Spleen (tissue), 11 donors: ENCODE measurements around the gene TLR9. TPM values are rescaled to one million over a fixed set of nuclear protein-coding genes. Genes with fewer than 3 reads are reported as not detected.
A peak's percentile ranks its signal among the peaks of the same experiment; 100 is the strongest.

Experiments
- DNase-seq: peaks from one replicate; pipeline ENCODE4 v3.0.0-alpha.2; 2020
- H3K27ac ChIP-seq, 8 donors: fragments of 200-600 bp; sonication (generic) in 7 of 8; 1 replicate in 4 of 8; 2 replicates in 4 of 8; pipeline versions ENCODE4 v1.5.0 to v1.8.0; 2016 to 2021; ENCODE audit warnings: inconsistent platforms in 4 of 8, mild to moderate bottlenecking in 4 of 8, moderate library complexity in 1 of 8
- H3K27me3 ChIP-seq, 7 donors: fragments of 200-600 bp; sonication (generic) in 6 of 7; replicated peaks in 1 of 7; 1 replicate in 4 of 7; 2 replicates in 3 of 7; pipeline versions ENCODE4 v1.5.0 to v1.8.0; 2016 to 2021; ENCODE audit warnings: inconsistent platforms in 3 of 7, mild to moderate bottlenecking in 1 of 7
- H3K36me3 ChIP-seq, 6 donors: fragments of 200-600 bp; sonication (generic) in 5 of 6; 1 replicate in 4 of 6; 2 replicates in 2 of 6; pipeline versions ENCODE4 v1.5.0 to v1.8.0; 2016 to 2021; ENCODE audit warnings: inconsistent platforms in 2 of 6
- H3K4me1 ChIP-seq, 6 donors: fragments of 200-600 bp; sonication (generic) in 5 of 6; 1 replicate in 3 of 6; 2 replicates in 3 of 6; pipeline versions ENCODE4 v1.5.0 to v1.8.0; 2016 to 2021; ENCODE audit warnings: inconsistent platforms in 3 of 6
- H3K4me3 ChIP-seq, 8 donors: fragments of 200-600 bp; sonication (generic) in 7 of 8; 1 replicate in 4 of 8; 2 replicates in 4 of 8; pipeline versions ENCODE4 v1.5.0 to v1.8.0; 2016 to 2021; ENCODE audit warnings: inconsistent platforms in 4 of 8, mild to moderate bottlenecking in 4 of 8, moderate library complexity in 2 of 8
- H3K9me3 ChIP-seq, 8 donors: fragments of 200-600 bp; sonication (generic) in 7 of 8; 1 replicate in 4 of 8; 2 replicates in 4 of 8; pipeline versions ENCODE4 v1.5.0 to v1.8.0; 2016 to 2021; ENCODE audit warnings: inconsistent platforms in 4 of 8
- CTCF ChIP-seq, 11 experiments: fragments of 200-600 bp in 7 of 11; fragments of 450-650 bp in 4 of 11; sonication (generic) in 4 of 11; IDR thresholded peaks in 8 of 11; conservative IDR thresholded peaks in 3 of 11; 1 replicate in 7 of 11; 2 replicates in 4 of 11; pipeline versions ENCODE4 v1.4.0 to v1.8.0; 2016 to 2021; ENCODE audit warnings: antibody characterized with exemption in 11 of 11, inconsistent platforms in 4 of 11, mild to moderate bottlenecking in 1 of 11
- POLR2A ChIP-seq, 3 donors: fragments of 450-650 bp; IDR thresholded peaks; one replicate each; pipeline ENCODE4 v1.5.1; 2017; ENCODE audit warnings: antibody characterized with exemption in 3 of 3, mild to moderate bottlenecking in 1 of 3
- POLR2AphosphoS5 ChIP-seq, 3 donors: sonication (generic); formaldehyde crosslinking; IDR thresholded peaks; one replicate each; pipeline ENCODE4 v1.5.1; 2017; ENCODE audit warnings: antibody characterized with exemption in 3 of 3
- WGBS, 5 donors: extraction: QIAGEN DNeasy Blood & Tissue Kit in 3 of 5; methylation state at CpG; one replicate each; pipeline versions ENCODE4 v1.1.5 to v1.1.7; 2013 to 2018; 5-methylcytosine and 5-hydroxymethylcytosine counted together
- intact Hi-C: fragments of 100-400 bp; cut with DNase I; formaldehyde crosslinking; loops from one replicate; pipeline ENCODE4 v1.15.0; 2023; ENCODE audit warnings: low total_unique reads
- polyA plus RNA-seq, 3 donors: library from polyadenylated mRNA; stranded (reverse); fragments of 200-250 nt; gene quantifications; one replicate each; pipeline ENCODE4 v1.2.1, GENCODE V29; 2013
- total RNA-seq, 7 donors: library from RNA; depleted of rRNA in 3 of 7; stranded (reverse); fragments of >200 nt in 3 of 7; fragmentation: NEBNext Ultra II Directional in 4 of 7; extraction: Animal tissue kit (Norgen Biotek cat#: 25700) in 4 of 7; gene quantifications; one replicate each; pipeline versions ENCODE4 v1.1.0 to v1.2.1, GENCODE V29; 2016 to 2021
- donor health status: healthy with polysubstance abuse.
- donor health status: DM: no; HTN: no; CAD: no; lungs with moderate emphysema.
- donor health status: DM: no; HTN: no; CAD: no.
- donor health status: Bipolar disorder and iron deficiency.
- donor health status: healthy.
- donor health status: DM: no; HTN: no; CAD: no.
- donor health status: DM: yes; HTN: yes; CAD: no.

Gene TLR9
- total and polyA plus RNA-seq, 10 donors: 0.55 to 7.7 (median 3.8) TPM; not detected in 1

- WGBS, 5 donors: 73 to 90% (median 79%) methylated on average over 6 to 9 of the region's 9 CpGs
- peak; percentile 51 for DNase-seq
- no peaks in the 10 kb centered on the region for H3K9me3 ChIP-seq
- H3K27me3 ChIP-seq: no peaks in the 10 kb centered on the region
- intact Hi-C loops: no loop called here
- TF ChIP-seq CTCF (IDR thresholded peaks at IDR 0.05 in 8 of 11, conservative IDR thresholded peaks at IDR 0.05 in 3 of 11) (no peak), POLR2A (IDR thresholded peaks at IDR 0.05) (no peak), POLR2AphosphoS5 (IDR thresholded peaks at IDR 0.05) (peak in 2 of 3 donors; percentile 43 to 49)
- H3K4me1 ChIP-seq: peaks cover 2 to 52% (median 24%) of the 10 kb centered on the region in 6 donors
- no peaks in the 10 kb centered on the region for H3K36me3 ChIP-seq
- H3K4me3 ChIP-seq: no peak overlapping the region
- H3K27ac ChIP-seq: peak overlapping the region in 5 of 8 donors; percentile 8 to 55 (median 32)
These were observed 35.0 kb downstream of the TLR9 start for GRCh38 chr3:52190294-52191074.

- no peak for TF ChIP-seq POLR2AphosphoS5 (IDR thresholded peaks at IDR 0.05)
- TF ChIP-seq POLR2A (IDR thresholded peaks at IDR 0.05): no peak
- TF ChIP-seq CTCF (IDR thresholded peaks at IDR 0.05 in 8 of 11, conservative IDR thresholded peaks at IDR 0.05 in 3 of 11): no peak
- DNase-seq: peak; percentile 20
- Histone ChIP-seq H3K9me3 (no peaks in the 10 kb centered on the region), H3K36me3 (no peaks in the 10 kb centered on the region), H3K4me1 (peaks cover 0 to 41% (median 11%) of the 10 kb centered on the region in 6 donors), H3K27me3 (no peaks in the 10 kb centered on the region), H3K27ac (peak overlapping the region in 4 of 8 donors; percentile 8 to 55 (median 43)), H3K4me3 (no peak overlapping the region)
- intact Hi-C loops: no loop called here
- WGBS, 5 donors: 67 to 100% (median 90%) methylated on average over 1 of the region's 1 CpG
These were observed 36.9 kb downstream of the TLR9 start for GRCh38 chr3:52188556-52188955.

- 89 to 97% (median 95%) methylated on average over 9 of the region's 9 CpGs for WGBS, 5 donors
- no peak for DNase-seq
- Histone ChIP-seq H3K36me3 (no peaks in the 10 kb centered on the region), H3K27ac (peak overlapping the region in 1 of 8 donors; percentile 50), H3K27me3 (no peaks in the 10 kb centered on the region), H3K9me3 (no peaks in the 10 kb centered on the region), H3K4me1 (peaks cover 0 to 58% (median 11%) of the 10 kb centered on the region in 6 donors), H3K4me3 (no peak overlapping the region)
- intact Hi-C loops: no loop called here
- no peak for TF ChIP-seq CTCF (IDR thresholded peaks at IDR 0.05 in 8 of 11, conservative IDR thresholded peaks at IDR 0.05 in 3 of 11)
- TF ChIP-seq POLR2AphosphoS5 (IDR thresholded peaks at IDR 0.05): no peak
- no peak for TF ChIP-seq POLR2A (IDR thresholded peaks at IDR 0.05)
These were observed 38.7 kb downstream of the TLR9 start for GRCh38 chr3:52186729-52187128.

- Histone ChIP-seq H3K4me3 (no peak overlapping the region), H3K4me1 (peaks cover 0 to 57% (median 11%) of the 10 kb centered on the region in 6 donors), H3K9me3 (no peaks in the 10 kb centered on the region), H3K36me3 (no peaks in the 10 kb centered on the region), H3K27ac (peak overlapping the region in 1 of 8 donors; percentile 50), H3K27me3 (no peaks in the 10 kb centered on the region)
- 43 to 69% (median 56%) methylated on average over 2 to 3 of the region's 3 CpGs for WGBS, 5 donors
- DNase-seq: peak; percentile 67
- intact Hi-C loops: no loop called here
- TF ChIP-seq POLR2AphosphoS5 (IDR thresholded peaks at IDR 0.05) (no peak), CTCF (IDR thresholded peaks at IDR 0.05 in 8 of 11, conservative IDR thresholded peaks at IDR 0.05 in 3 of 11) (no peak), POLR2A (IDR thresholded peaks at IDR 0.05) (no peak)
These were observed 39.6 kb downstream of the TLR9 start for GRCh38 chr3:52185837-52186236.
